Immature natural killer cell (primary cell): ENCODE data around the gene DYNC1I1. TPM values are rescaled to one million over a fixed set of nuclear protein-coding genes. Genes with fewer than 3 reads are reported as not detected.

Experiments used
- DNase-seq, 3 donors: peaks; one replicate each; pipeline ENCODE4 v3.0.0; 2022; ENCODE audit warnings: mixed read lengths in 1 of 3
- H3K27ac Mint-ChIP-seq, 6 donors: one replicate each; pipeline ENCODE4 v1.8.0; 2020; ENCODE audit warnings: mixed read lengths in 6 of 6, mild to moderate bottlenecking in 5 of 6, inconsistent platforms in 4 of 6, moderate library complexity in 3 of 6
- H3K27me3 Mint-ChIP-seq, 3 donors: one replicate each; pipeline ENCODE4 v1.8.0; 2020 to 2021; ENCODE audit warnings: low read depth in 3 of 3, mild to moderate bottlenecking in 3 of 3, mixed read lengths in 3 of 3, moderate library complexity in 3 of 3, inconsistent platforms in 1 of 3
- H3K36me3 Mint-ChIP-seq, 3 donors: one replicate each; pipeline ENCODE4 v1.8.0; 2020; ENCODE audit warnings: mixed read lengths in 3 of 3, inconsistent platforms in 2 of 3, mild to moderate bottlenecking in 2 of 3
- H3K4me1 Mint-ChIP-seq, 2 donors: one replicate each; pipeline ENCODE4 v1.8.0; 2020; ENCODE audit warnings: inconsistent platforms in 2 of 2, mild to moderate bottlenecking in 2 of 2, mixed read lengths in 2 of 2, moderate library complexity in 1 of 2
- H3K4me3 Mint-ChIP-seq, 5 donors: one replicate each; pipeline ENCODE4 v1.8.0; 2020; ENCODE audit warnings: mild to moderate bottlenecking in 5 of 5, mixed read lengths in 5 of 5, inconsistent platforms in 3 of 5, moderate library complexity in 3 of 5
- H3K9me3 Mint-ChIP-seq, 6 donors: one replicate each; pipeline ENCODE4 v1.8.0; 2020; ENCODE audit warnings: mild to moderate bottlenecking in 6 of 6, mixed read lengths in 6 of 6, inconsistent platforms in 4 of 6, moderate library complexity in 3 of 6
- polyA plus RNA-seq, 3 donors: library from polyadenylated mRNA; unstranded; fragments of 300-500 nt; fragmentation: Illumina TruSeq; gene quantifications; one replicate each; pipeline ENCODE4 v1.2.3, GENCODE V29; 2021

The DYNC1I1 gene
- polyA plus RNA-seq, 3 donors from 2014 or later = not detected

GRCh38 chr7:95843286-95843685, 70.9 kb downstream of the DYNC1I1 start:
- H3K36me3 Mint-ChIP-seq = peaks cover 0 to 2% (median 0%) of the 10 kb centered on the region in 3 donors
- no peak overlapping the region for H3K4me3 Mint-ChIP-seq
- no peak for DNase-seq
- H3K9me3 Mint-ChIP-seq = peaks cover 0 to 5% (median 3%) of the 10 kb centered on the region in 6 donors
- no peaks in the 10 kb centered on the region for H3K4me1 Mint-ChIP-seq
- H3K27ac Mint-ChIP-seq = no peak overlapping the region
- peaks cover 1 to 5% (median 5%) of the 10 kb centered on the region in 3 donors for H3K27me3 Mint-ChIP-seq

- DNase-seq = no peak
- Mint-ChIP-seq H3K27ac (no peak overlapping the region), H3K36me3 (peaks cover 0 to 2% (median 0%) of the 10 kb centered on the region in 3 donors), H3K9me3 (peaks cover 0 to 5% (median 2%) of the 10 kb centered on the region in 6 donors), H3K27me3 (peaks cover 1 to 6% (median 6%) of the 10 kb centered on the region in 3 donors), H3K4me1 (no peaks in the 10 kb centered on the region), H3K4me3 (no peak overlapping the region)
These were observed 72.7 kb downstream of the DYNC1I1 start for GRCh38 chr7:95845007-95845406.

- H3K36me3 Mint-ChIP-seq = peaks cover 0 to 2% (median 0%) of the 10 kb centered on the region in 3 donors
- H3K27me3 Mint-ChIP-seq = peaks cover 1 to 5% (median 4%) of the 10 kb centered on the region in 3 donors
- H3K4me1 Mint-ChIP-seq = no peaks in the 10 kb centered on the region
- no peak overlapping the region for H3K4me3 Mint-ChIP-seq
- no peak for DNase-seq
- H3K27ac Mint-ChIP-seq = no peak overlapping the region
- H3K9me3 Mint-ChIP-seq = peaks cover 0 to 3% (median 0%) of the 10 kb centered on the region in 6 donors
These were observed 74.7 kb downstream of the DYNC1I1 start for GRCh38 chr7:95847061-95847460.

GRCh38 chr7:95859429-95859828, 87.1 kb downstream of the DYNC1I1 start:
- no peak overlapping the region for H3K4me3 Mint-ChIP-seq

GRCh38 chr7:95861041-95861440, 88.7 kb downstream of the DYNC1I1 start:
- Mint-ChIP-seq H3K4me1 (no peaks in the 10 kb centered on the region), H3K27me3 (peaks cover 2 to 4% (median 3%) of the 10 kb centered on the region in 3 donors), H3K9me3 (peaks cover 0 to 6% (median 4%) of the 10 kb centered on the region in 6 donors), H3K4me3 (no peak overlapping the region), H3K36me3 (no peaks in the 10 kb centered on the region), H3K27ac (no peak overlapping the region)
- DNase-seq = no peak

More at GRCh38 chr7:95859429-95859828, 87.1 kb downstream of the DYNC1I1 start:
- Mint-ChIP-seq H3K4me1 (no peaks in the 10 kb centered on the region), H3K9me3 (peaks cover 0 to 6% (median 4%) of the 10 kb centered on the region in 6 donors), H3K27me3 (peaks cover 2 to 6% (median 4%) of the 10 kb centered on the region in 3 donors), H3K27ac (no peak overlapping the region), H3K36me3 (no peaks in the 10 kb centered on the region)
- DNase-seq = no peak

- no peaks in the 10 kb centered on the region for H3K4me1 Mint-ChIP-seq
These were observed 91.3 kb downstream of the DYNC1I1 start for GRCh38 chr7:95863623-95864022.

GRCh38 chr7:95865716-95866371, 93.5 kb downstream of the DYNC1I1 start:
- Mint-ChIP-seq H3K4me1 (no peaks in the 10 kb centered on the region), H3K36me3 (no peaks in the 10 kb centered on the region), H3K27ac (no peak overlapping the region), H3K9me3 (no peaks in the 10 kb centered on the region), H3K27me3 (peaks cover 2 to 7% (median 2%) of the 10 kb centered on the region in 3 donors), H3K4me3 (no peak overlapping the region)
- DNase-seq = no peak

More at GRCh38 chr7:95863623-95864022, 91.3 kb downstream of the DYNC1I1 start:
- DNase-seq = no peak
- Mint-ChIP-seq H3K36me3 (no peaks in the 10 kb centered on the region), H3K27ac (no peak overlapping the region), H3K9me3 (peaks cover 0 to 6% (median 4%) of the 10 kb centered on the region in 6 donors), H3K27me3 (peaks cover 2 to 4% (median 3%) of the 10 kb centered on the region in 3 donors), H3K4me3 (no peak overlapping the region)

- Mint-ChIP-seq H3K4me3 (no peak overlapping the region), H3K36me3 (no peaks in the 10 kb centered on the region), H3K9me3 (no peaks in the 10 kb centered on the region), H3K27me3 (peaks cover 0 to 12% (median 2%) of the 10 kb centered on the region in 3 donors), H3K27ac (no peak overlapping the region), H3K4me1 (no peaks in the 10 kb centered on the region)
- DNase-seq = no peak
These were observed 95.0 kb downstream of the DYNC1I1 start for GRCh38 chr7:95867309-95867708.

- Mint-ChIP-seq H3K27me3 (peaks cover 0 to 9% (median 3%) of the 10 kb centered on the region in 3 donors), H3K27ac (no peak overlapping the region), H3K4me1 (no peaks in the 10 kb centered on the region), H3K9me3 (peaks cover 0 to 2% (median 0%) of the 10 kb centered on the region in 6 donors), H3K4me3 (no peak overlapping the region), H3K36me3 (no peaks in the 10 kb centered on the region)
- DNase-seq = no peak
These were observed 98.9 kb downstream of the DYNC1I1 start for GRCh38 chr7:95871075-95871848.

GRCh38 chr7:95871896-95872295, 99.5 kb downstream of the DYNC1I1 start:
- Mint-ChIP-seq H3K27me3 (peaks cover 0 to 9% (median 3%) of the 10 kb centered on the region in 3 donors), H3K4me1 (no peaks in the 10 kb centered on the region), H3K27ac (no peak overlapping the region), H3K4me3 (no peak overlapping the region), H3K36me3 (no peaks in the 10 kb centered on the region), H3K9me3 (peaks cover 0 to 2% (median 0%) of the 10 kb centered on the region in 6 donors)
- no peak for DNase-seq

GRCh38 chr7:95874129-95874528, 101.8 kb downstream of the DYNC1I1 start:
- no peak for DNase-seq
- no peaks in the 10 kb centered on the region for H3K4me1 Mint-ChIP-seq
- H3K27ac Mint-ChIP-seq = no peak overlapping the region
- peaks cover 0 to 9% (median 3%) of the 10 kb centered on the region in 3 donors for H3K27me3 Mint-ChIP-seq
- peaks cover 0 to 2% (median 0%) of the 10 kb centered on the region in 6 donors for H3K9me3 Mint-ChIP-seq
- no peak overlapping the region for H3K4me3 Mint-ChIP-seq
- no peaks in the 10 kb centered on the region for H3K36me3 Mint-ChIP-seq

GRCh38 chr7:95874541-95875265, 102.3 kb downstream of the DYNC1I1 start:
- no peak overlapping the region for H3K4me3 Mint-ChIP-seq

GRCh38 chr7:95875519-95875918, 103.2 kb downstream of the DYNC1I1 start:
- H3K4me1 Mint-ChIP-seq = no peaks in the 10 kb centered on the region
- no peaks in the 10 kb centered on the region for H3K36me3 Mint-ChIP-seq
- DNase-seq = no peak
- peaks cover 0 to 2% (median 0%) of the 10 kb centered on the region in 6 donors for H3K9me3 Mint-ChIP-seq
- H3K27me3 Mint-ChIP-seq = peaks cover 0 to 5% (median 3%) of the 10 kb centered on the region in 3 donors
- no peak overlapping the region for H3K4me3 Mint-ChIP-seq
- H3K27ac Mint-ChIP-seq = no peak overlapping the region

More at GRCh38 chr7:95874541-95875265, 102.3 kb downstream of the DYNC1I1 start:
- H3K36me3 Mint-ChIP-seq = no peaks in the 10 kb centered on the region
- H3K4me1 Mint-ChIP-seq = no peaks in the 10 kb centered on the region
- peaks cover 0 to 2% (median 0%) of the 10 kb centered on the region in 6 donors for H3K9me3 Mint-ChIP-seq
- H3K27me3 Mint-ChIP-seq = peaks cover 0 to 7% (median 3%) of the 10 kb centered on the region in 3 donors
- no peak for DNase-seq
- H3K27ac Mint-ChIP-seq = no peak overlapping the region
